H4 (cell line): ENCODE measurements around the gene ASIC2. TPM values are rescaled to one million over a fixed set of nuclear protein-coding genes. Genes with fewer than 3 reads are reported as not detected.
"Not testable (repeated sequence)": the region's sequence is repeated elsewhere in the genome, so short reads cannot be mapped to it uniquely, and the experiment has no call there.

ENCODE experiments used
- DNase-seq: peaks from one replicate; pipeline ENCODE4 v3.0.0-alpha.2; 2015; ENCODE audit warnings: low spot score
- total RNA-seq: library from RNA; depleted of rRNA; stranded (reverse); fragments of >200 nt; shearing (Covaris generic); gene quantifications from 2 replicates; pipeline ENCODE4 v1.2.3, GENCODE V29; 2014

The ASIC2 gene
- total RNA-seq, 1 experiment from 2014 or later: not detected

DNA sequence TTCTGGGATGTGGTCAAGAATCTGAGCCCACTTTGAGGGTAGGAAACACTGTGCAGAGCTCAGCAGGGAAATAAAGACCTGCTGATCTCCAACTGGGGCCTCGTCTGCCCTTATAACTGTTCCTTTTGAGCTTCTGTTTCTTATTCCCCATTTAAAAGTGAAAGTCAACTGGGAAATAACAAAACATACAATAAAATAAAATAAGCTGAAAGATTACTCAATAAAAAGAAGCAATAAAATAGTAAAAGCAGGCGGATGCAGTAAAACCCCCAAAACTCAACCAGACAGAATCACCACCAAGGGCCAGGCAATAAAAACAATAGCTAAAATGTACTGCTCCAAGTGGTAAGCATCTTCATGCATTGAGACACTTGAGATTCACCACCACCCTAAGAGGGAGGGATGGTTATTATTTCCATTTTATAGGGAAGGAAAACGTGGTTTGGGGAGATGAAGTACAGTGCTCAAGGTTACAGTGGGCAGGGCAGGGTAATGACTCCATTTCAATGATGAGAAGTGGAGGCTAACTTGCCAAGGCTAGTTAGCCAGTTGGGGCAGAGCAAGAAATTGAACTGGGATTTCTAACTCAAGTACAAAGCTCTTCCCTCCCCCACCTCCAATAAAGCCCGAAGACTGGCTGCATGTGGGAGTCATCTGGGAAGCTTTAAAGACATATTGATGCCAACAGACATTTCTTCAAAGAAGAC, 307.9 kb downstream of the ASIC2 start:
- DNase-seq: no peak

DNA sequence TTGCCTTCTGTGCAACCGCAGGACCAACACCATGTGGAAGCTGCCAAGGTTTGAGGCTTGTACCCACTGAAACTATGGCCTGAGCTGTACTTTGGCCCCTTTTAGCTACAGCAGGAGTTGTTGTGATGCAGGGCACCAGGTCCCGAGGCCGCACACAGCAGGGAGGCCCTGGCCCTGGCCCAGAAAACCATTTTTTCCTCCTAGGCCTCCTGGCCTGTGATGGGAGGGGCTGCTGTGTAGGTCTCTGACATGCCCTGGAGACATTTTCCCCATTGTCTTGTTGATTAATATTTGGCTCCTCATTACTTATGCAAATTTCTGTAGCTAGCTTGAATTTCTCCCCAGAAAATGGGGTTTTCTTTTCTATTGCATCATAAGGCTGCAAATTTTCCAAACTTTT, 311.5 kb downstream of the ASIC2 start:
- DNase-seq: not testable (repeated sequence)

DNA sequence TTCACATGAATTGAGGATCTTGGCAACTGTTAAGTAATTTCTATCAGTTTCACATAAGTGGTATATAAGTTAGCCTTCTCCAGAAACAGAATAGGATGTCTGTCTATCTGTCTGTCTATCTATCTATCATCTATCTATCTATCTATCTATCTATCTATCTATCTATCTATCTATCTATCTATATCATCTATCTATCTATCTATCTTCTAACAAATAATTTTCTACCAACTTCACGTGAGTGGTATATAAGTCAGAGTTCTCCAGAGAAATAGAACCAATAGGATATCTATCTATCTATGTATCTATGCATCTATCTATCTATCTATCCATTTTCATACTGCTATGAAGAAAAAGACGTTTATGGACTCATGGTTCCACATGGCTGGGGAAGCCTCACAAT, 312.9 kb downstream of the ASIC2 start:
- DNase-seq: no peak

- DNase-seq: no peak
Measured at GRCh38 chr17:32976605-32977004, 316.5 kb downstream of the ASIC2 start.

DNA sequence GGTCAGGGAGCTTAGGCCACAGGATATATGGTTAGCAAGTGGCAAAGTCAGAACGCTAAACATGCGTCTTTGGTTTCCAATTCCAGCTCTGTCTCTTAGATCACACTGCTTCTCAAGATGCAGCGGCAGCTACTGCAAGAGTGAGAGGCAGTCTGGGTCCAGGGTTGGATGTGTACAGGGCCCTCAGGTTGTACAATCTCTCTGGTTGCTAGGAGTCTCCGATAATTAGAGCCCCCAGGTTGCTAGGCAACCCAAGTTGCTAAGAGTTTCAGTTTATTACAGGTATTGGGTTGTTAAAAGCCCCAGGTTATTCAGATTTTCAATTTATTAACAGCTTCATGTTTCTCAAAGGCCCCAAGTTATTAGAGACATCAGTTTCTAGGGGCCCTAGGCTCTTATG, 317.0 kb downstream of the ASIC2 start:
- DNase-seq: no peak

GRCh38 chr17:32971171-32971570, 321.9 kb downstream of the ASIC2 start:
- DNase-seq: no peak

GRCh38 chr17:32970281-32970680, 322.8 kb downstream of the ASIC2 start:
- no peak for DNase-seq

- DNase-seq: not testable (repeated sequence)
Measured at GRCh38 chr17:32969231-32969630, 323.9 kb downstream of the ASIC2 start.

GRCh38 chr17:32964541-32964940, 328.6 kb downstream of the ASIC2 start:
- DNase-seq: no peak
